Left renal cortex interstitium (tissue), 4 donors: Measurements from ENCODE around the gene UBE2B. TPM values are rescaled to one million over a fixed set of nuclear protein-coding genes. Genes with fewer than 3 reads are reported as not detected.

Experiments used
- DNase-seq, 4 donors: peaks; one replicate each; pipeline ENCODE4 v3.0.0-alpha.2; 2013; ENCODE audit warnings: low read depth in 4 of 4, low spot score in 2 of 4, missing footprints in 1 of 4
- polyA plus RNA-seq, 4 donors: library from polyadenylated mRNA; unstranded; fragments of 120-200 nt; gene quantifications; one replicate each; pipeline ENCODE4 v1.2.1, GENCODE V29; 2013; ENCODE audit not compliant: insufficient read length in 4 of 4

The UBE2B gene
- polyA plus RNA-seq, 4 donors = 111 to 150 (median 129) TPM

DNA sequence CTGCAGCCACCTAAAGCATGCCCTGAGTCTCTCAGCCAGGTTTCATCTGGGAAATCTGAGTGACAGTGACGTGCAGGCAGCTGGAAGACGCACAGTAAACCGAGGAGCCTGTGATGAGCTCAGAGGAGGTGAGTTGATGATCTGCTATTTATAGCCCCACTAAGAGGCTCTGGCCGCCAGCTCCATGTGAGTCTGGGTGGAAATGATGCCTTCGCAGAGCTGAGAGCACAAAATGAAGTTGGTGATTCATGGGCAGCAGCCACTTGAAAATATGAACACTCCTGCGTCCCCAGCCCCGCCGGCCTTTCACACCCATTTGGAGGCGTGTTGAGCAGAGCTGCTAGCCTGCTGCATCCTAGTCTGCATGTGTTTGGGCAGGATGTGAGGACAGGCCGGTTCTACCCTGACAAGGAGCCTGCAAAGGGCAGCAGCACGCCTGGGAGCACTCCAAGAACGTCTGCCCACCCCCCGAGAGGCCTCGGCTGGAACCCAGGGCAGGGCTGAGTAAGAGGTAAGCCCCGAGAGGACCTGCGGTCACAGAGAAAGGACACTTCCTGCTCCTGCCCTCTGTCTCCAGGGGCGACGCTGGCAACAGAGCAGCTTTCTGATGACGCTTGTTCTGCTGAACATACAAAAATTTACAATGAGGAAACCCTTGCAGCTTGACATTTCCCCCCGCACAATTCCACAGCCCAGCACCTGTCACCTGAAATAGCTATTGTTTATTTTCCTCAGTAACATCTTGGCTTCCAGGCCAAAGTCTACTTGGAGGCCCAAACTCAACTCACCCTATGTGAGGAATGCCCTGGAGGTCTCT is 65.4 kb downstream of the UBE2B start:
- DNase-seq = no peak

DNA sequence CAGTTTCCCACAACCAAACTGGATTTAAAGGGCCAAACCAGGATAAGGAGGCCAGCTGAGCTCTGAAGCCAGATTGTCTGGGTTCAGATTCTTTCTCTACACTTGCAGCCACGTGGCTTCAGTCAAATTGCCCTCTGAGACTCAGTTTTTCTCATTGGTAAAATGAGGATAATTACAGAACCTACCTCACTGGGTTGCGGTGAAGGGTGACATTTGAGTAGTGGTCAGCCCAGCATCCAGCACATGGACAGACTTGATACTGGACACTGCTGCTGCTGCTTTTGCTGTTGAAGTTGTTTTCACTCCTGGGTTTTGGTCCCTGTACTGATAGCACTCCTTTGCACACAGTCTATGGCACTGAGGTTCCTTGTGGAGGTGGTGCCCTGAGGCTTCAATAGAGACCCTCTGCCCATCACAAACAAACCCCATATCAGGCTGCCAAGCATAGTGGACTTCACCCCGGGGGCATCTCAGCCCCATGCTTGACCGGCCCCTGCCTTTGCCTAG is 66.0 kb downstream of the UBE2B start:
- no peak for DNase-seq

DNA sequence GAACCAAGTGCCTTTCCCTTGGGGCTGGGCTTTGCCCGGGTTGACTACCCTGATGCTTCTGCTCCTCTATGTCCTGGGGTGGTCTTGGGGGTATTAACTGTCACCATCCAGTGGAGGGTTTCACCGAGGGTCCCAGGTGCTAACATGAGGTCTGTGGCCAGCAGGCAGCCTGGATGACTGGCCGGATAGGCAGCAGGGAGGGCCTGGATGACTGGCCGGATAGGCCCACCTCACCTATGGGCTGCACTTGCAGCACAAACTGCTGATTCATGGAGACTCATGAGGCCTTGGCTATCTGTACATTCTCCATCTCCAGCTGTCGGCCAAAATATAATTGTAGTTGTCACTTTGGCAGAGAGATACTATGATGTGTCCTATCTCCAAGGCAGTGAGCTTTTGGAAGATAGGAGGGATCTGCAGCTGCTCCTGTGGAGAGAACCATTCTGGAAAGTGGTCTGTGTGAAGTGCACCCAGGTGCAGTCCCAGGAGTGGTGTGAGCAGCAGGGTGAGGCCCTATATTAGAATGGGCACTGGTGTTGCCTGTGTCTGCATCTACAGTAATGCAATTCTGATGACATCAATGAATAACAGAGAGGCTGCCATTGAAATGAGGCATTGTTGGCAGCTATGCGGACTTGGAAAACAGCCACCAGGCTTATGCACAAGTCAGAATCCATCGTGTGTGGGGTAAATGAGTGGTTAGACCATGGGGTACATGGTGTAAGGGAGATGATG is 66.6 kb downstream of the UBE2B start:
- DNase-seq = no peak

GRCh38 chr5:134438721-134439123 is 67.4 kb downstream of the UBE2B start:
- DNase-seq = no peak

DNA sequence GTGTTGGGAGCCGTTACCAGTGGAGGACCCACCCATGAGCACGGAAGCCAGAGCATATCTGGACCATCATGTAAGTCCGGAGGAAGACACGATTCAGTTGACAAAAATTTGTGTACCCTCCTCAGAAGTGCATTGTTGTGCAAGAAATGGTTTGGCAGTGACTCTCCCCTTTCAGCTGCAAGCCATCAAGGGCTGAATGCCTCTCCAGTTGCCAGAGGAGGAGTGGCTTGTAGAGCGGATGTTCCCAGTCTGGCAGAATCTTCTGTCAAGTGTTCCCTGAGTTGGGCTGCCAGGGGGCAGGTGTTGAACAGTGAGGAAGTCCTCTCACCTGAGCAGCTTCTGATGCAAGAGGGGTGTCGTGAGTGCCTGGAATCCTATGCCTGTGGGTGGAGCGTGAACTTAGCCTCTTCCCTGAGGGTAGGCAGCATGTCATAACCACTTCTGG is 67.9 kb downstream of the UBE2B start:
- no peak for DNase-seq

DNA sequence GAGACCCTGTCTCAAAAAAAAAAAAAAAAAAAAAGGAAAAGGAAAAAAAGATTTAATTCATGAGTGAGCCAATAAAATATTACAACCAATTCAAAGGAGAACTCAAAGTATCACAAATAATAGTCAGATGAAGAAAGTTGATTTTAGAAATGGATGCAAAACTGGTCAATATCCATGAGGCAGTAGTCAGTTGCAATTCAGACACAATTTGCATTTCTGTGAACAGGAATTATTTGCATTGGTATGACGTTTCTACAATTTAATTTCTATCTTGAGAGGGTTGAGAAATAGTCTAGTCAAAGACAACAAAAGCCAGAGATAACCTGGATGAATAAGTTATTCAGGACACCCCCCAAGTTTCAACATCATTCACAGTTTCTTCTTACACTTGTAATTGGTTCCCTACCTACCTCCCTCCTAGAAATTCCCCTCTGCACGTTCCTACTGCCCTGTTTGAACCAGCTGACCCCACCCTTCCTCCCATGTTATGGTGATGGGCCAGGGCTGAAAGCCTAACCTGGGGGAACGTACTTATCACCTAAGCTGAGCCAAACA is 68.9 kb downstream of the UBE2B start:
- DNase-seq = no peak

Other genes with a start within 250 kb of the UBE2B start
- 100 to 1,000 TPM; 660 to 997 (median 756) TPM for gene SKP1, start 194.6 kb upstream of the UBE2B start, polyA plus RNA-seq
- 100 to 1,000 TPM; 196 to 224 (median 204) TPM for gene PPP2CA, start 145.5 kb upstream of the UBE2B start, polyA plus RNA-seq
- gene CDKL3, start 4.4 kb upstream of the UBE2B start, polyA plus RNA-seq = 1 to 10 TPM; 5.5 to 8.5 (median 6.7) TPM
- 10 to 100 TPM; 30.8 to 32.7 (median 32.0) TPM for gene CDKN2AIPNL, start 40.3 kb downstream of the UBE2B start, polyA plus RNA-seq
- gene JADE2, start 154.1 kb downstream of the UBE2B start, polyA plus RNA-seq = 10 to 100 TPM; 10.4 to 14.2 (median 11.7) TPM